HCT116 (cell line): ENCODE results near the gene NRTN.

ENCODE experiments used
- JUND ChIP-seq: IDR thresholded peaks from 2 replicates; pipeline ENCODE4 v1.6.1; 2012
- POLR2A ChIP-seq: IDR thresholded peaks from 2 replicates; pipeline ENCODE4 v1.7.0; 2011; ENCODE audit warnings: borderline replicate concordance; ENCODE audit not compliant: insufficient read depth, insufficient read length; ENCODE audit errors: extremely low read depth
- SRF ChIP-seq: IDR thresholded peaks from 2 replicates; pipeline ENCODE4 v1.6.1; 2012; ENCODE audit warnings: low read depth
- TF ChIP-seq, protein P1 (sequence below), 3 experiments: fragments of 200-600 bp in 1 of 3; sonication (generic) in 1 of 3; IDR thresholded peaks in 2 of 3; conservative IDR thresholded peaks in 1 of 3; 2 replicates each; pipeline ENCODE4 v1.5.1; 2012 to 2017; ENCODE audit warnings: low read depth in 2 of 3, low read length in 2 of 3, antibody characterized with exemption in 1 of 3, borderline replicate concordance in 1 of 3, control low read depth in 1 of 3, mild to moderate bottlenecking in 1 of 3, mixed read lengths in 1 of 3, mixed run types in 1 of 3, moderate library complexity in 1 of 3; ENCODE audit not compliant: insufficient read depth in 1 of 3

DNA sequence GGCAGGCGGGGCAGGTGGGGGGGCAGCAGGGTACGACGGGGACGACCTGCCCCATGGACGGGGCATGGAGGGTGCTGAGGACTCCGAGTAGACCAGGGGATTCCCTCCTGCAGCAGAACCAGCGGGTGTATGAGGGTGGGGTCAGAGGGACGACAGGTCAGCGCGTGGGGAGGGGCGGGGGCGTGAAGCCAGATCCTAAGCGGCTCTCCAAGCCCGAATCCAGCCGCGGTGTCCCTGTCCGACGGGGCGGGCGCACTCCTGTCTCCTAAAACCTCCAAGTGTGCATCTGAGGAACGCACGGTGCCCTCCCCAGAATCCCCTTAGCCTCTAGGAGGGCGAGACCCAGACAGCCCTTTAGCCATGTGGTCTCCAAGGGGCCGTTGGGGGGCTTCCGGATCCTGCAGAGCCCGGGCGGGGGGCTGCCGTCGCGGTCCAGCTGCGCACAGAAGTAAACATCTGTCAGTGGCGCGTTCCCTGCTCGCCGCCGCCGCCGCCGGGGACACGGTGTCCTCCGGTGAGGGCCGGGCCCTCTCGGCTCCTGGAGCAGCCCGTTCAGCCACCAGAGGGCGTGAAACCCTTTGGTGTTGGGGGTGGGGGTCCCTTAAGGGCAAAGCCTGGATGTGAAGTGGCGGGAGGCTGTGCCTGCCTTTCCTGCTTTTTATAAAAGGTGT, 730 bp downstream of the NRTN start:
- TF ChIP-seq, protein P1, sequence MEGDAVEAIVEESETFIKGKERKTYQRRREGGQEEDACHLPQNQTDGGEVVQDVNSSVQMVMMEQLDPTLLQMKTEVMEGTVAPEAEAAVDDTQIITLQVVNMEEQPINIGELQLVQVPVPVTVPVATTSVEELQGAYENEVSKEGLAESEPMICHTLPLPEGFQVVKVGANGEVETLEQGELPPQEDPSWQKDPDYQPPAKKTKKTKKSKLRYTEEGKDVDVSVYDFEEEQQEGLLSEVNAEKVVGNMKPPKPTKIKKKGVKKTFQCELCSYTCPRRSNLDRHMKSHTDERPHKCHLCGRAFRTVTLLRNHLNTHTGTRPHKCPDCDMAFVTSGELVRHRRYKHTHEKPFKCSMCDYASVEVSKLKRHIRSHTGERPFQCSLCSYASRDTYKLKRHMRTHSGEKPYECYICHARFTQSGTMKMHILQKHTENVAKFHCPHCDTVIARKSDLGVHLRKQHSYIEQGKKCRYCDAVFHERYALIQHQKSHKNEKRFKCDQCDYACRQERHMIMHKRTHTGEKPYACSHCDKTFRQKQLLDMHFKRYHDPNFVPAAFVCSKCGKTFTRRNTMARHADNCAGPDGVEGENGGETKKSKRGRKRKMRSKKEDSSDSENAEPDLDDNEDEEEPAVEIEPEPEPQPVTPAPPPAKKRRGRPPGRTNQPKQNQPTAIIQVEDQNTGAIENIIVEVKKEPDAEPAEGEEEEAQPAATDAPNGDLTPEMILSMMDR (IDR thresholded peaks at IDR 0.05 in 2 of 3, conservative IDR thresholded peaks at IDR 0.05 in 1 of 3; ENCODE audit: borderline replicate concordance in 1 of 3, insufficient read depth in 1 of 3, low read depth in 2 of 3, low read length in 2 of 3), result peak; percentile 83 to 88 (median 85)
- TF ChIP-seq POLR2A (no peak), SRF (no peak), JUND (no peak)
